ENCODE results near the gene VANGL2. TPM values are rescaled to one million over a fixed set of nuclear protein-coding genes. Genes with fewer than 3 reads are reported as not detected.

The VANGL2 gene
- total RNA-seq: under 0.01 TPM in 1 of 2 replicates, not detected in the other

DNA sequence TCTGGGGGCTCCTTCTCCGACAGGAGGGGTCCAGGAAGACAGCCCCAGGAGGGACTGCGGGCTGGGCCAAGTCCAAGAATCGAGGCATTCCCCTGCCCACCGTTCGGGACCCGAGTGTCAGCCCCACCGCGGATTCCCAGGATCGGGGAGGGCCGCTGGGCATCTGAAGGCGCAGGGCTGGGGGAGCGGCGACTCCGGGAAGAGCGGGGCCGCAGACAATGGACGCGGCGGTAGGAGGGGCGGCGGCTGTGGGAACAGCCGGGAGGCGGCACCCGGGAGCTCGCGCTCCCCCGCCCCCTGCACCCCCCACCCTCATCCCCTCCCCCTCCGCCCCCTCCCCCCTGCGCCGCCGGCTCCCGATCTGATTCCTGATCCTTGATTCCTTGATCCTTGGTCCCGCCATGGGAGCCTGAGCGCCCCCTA, at the start of gene VANGL2:
TSS of gene VANGL2 (plus strand) at position 342 of the 423 bp plus-strand sequence. CDS start 15,274 bp downstream, outside the sequence.

DNA sequence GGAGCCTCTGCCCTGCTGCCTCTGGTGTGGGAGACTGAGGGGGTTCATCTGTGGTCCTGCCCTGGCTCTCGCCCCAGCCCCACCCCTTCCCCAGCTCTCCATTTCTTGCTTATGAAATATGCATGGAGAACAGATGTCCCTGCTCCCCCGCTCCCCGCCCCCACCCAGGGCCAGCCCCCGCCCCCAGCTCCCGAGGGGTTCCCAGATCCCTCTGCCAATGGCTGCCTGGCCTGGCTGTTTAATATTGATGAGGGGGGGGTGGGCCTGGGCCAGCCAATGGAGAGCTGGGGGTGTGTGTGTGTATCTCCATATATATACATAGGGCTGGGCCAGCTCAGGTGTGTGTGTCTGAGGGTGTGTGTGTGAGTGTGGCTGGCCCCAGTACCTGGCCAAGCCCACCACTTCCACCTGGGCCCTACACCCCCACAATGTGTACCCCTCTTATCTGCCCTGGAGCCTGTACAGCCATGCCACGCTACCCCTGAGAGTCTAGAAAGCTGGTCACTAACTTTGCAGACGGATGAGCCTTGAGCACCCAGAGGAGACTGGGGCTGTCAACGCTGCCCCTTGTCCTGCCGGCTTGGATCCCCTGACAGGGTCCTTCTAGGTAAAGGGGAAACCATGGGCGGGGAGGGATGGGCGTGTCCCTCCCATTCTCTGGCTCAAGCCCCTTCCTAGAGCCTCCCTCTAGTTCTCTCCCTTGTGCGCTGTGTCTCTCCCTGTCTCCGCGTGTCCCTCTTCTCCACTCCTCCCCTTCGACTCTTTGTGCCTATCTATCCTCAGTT, 33.4 kb upstream of the VANGL2 start, which contains the start of gene NHLH1:
TSS of gene NHLH1 (plus strand) at position 341 of the 785 bp plus-strand sequence. CDS start 3,661 bp downstream, outside the sequence.

Other genes with a start within 250 kb of the VANGL2 start
- not detected in 2 replicates for gene ATP1A4, start 249.0 kb upstream of the VANGL2 start, total RNA-seq
- not detected in 2 replicates for gene CASQ1, start 210.0 kb upstream of the VANGL2 start, total RNA-seq
- gene PEA15, start 195.2 kb upstream of the VANGL2 start, total RNA-seq: 38.8 and 50.3 TPM in 2 replicates
- gene DCAF8, start 138.0 kb upstream of the VANGL2 start, total RNA-seq: 90.5 and 94.0 TPM in 2 replicates
- 32.0 and 37.8 TPM in 2 replicates for gene PEX19, start 115.4 kb upstream of the VANGL2 start, total RNA-seq
- 286 and 334 TPM in 2 replicates for gene COPA, start 57.3 kb upstream of the VANGL2 start, total RNA-seq
- 55.2 and 63.5 TPM in 2 replicates for gene NCSTN, start 57.2 kb upstream of the VANGL2 start, total RNA-seq
- gene NHLH1, start 33.5 kb upstream of the VANGL2 start, total RNA-seq: under 0.01 TPM in 1 of 2 replicates, not detected in the other
- not detected in 2 replicates for gene SLAMF6, start 122.7 kb downstream of the VANGL2 start, total RNA-seq
- not detected in 2 replicates for gene CD84, start 178.9 kb downstream of the VANGL2 start, total RNA-seq
- not detected in 2 replicates for gene SLAMF1, start 246.5 kb downstream of the VANGL2 start, total RNA-seq